Raji (cell line): ENCODE measurements around the gene ERO1B.

ENCODE experiments used
- POLR2A ChIP-seq: IDR thresholded peaks from 2 replicates; pipeline ENCODE4 v1.6.1; 2011; ENCODE audit warnings: low read depth, low read length, control low read depth; ENCODE audit not compliant: insufficient read depth

The ERO1B gene

GRCh38 chr1:236304682-236305081 lies 22.9 kb upstream of the ERO1B start:
- no peak for TF ChIP-seq POLR2A

- TF ChIP-seq POLR2A = no peak
Measured at GRCh38 chr1:236303675-236304074, 21.9 kb upstream of the ERO1B start.

GRCh38 chr1:236302941-236303340 lies 21.2 kb upstream of the ERO1B start:
- no peak for TF ChIP-seq POLR2A

GRCh38 chr1:236301958-236302335 lies 20.2 kb upstream of the ERO1B start:
- TF ChIP-seq POLR2A = no peak

- TF ChIP-seq POLR2A = no peak
Measured at GRCh38 chr1:236301080-236301957, 19.6 kb upstream of the ERO1B start.

- TF ChIP-seq POLR2A = no peak
Measured at GRCh38 chr1:236297161-236297560, 15.4 kb upstream of the ERO1B start.

GRCh38 chr1:236292425-236292824 lies 10.7 kb upstream of the ERO1B start:
- TF ChIP-seq POLR2A = no peak

- TF ChIP-seq POLR2A = no peak
Measured at GRCh38 chr1:236289492-236290131, 7.9 kb upstream of the ERO1B start.

GRCh38 chr1:236288620-236288976 lies 6.8 kb upstream of the ERO1B start:
- TF ChIP-seq POLR2A = no peak

- no peak for TF ChIP-seq POLR2A
Measured at GRCh38 chr1:236287757-236288619, 6.2 kb upstream of the ERO1B start.

- TF ChIP-seq POLR2A = no peak
Measured at GRCh38 chr1:236287356-236287755, 5.6 kb upstream of the ERO1B start.

GRCh38 chr1:236284291-236284721 lies 2.5 kb upstream of the ERO1B start:
- no peak for TF ChIP-seq POLR2A

GRCh38 chr1:236282719-236283118 lies 961 bp upstream of the ERO1B start:
- no peak for TF ChIP-seq POLR2A

GRCh38 chr1:236282425-236282716 lies 613 bp upstream of the ERO1B start:
- TF ChIP-seq POLR2A = no peak

- no peak for TF ChIP-seq POLR2A
Measured at GRCh38 chr1:236281198-236281653, 532 bp downstream of the ERO1B start.
